Endothelial cell (in vitro differentiated cells): ENCODE results near the gene ZBED4. TPM values are rescaled to one million over a fixed set of nuclear protein-coding genes. Genes with fewer than 3 reads are reported as not detected.

Experiments
- DNase-seq: peaks from one replicate; pipeline ENCODE4 v3.0.0; 2021; ENCODE audit warnings: low spot score
- H3K27ac Mint-ChIP-seq: one replicate; pipeline ENCODE4 v1.8.0; 2021; ENCODE audit warnings: mixed read lengths, inconsistent platforms; ENCODE audit not compliant: unreplicated experiment
- H3K27me3 Mint-ChIP-seq: one replicate; pipeline ENCODE4 v1.8.0; 2021; ENCODE audit warnings: mild to moderate bottlenecking, moderate library complexity, mixed read lengths, inconsistent platforms; ENCODE audit not compliant: unreplicated experiment
- H3K36me3 Mint-ChIP-seq: one replicate; pipeline ENCODE4 v1.8.0; 2021; ENCODE audit warnings: mild to moderate bottlenecking, low read depth, mixed read lengths, inconsistent platforms; ENCODE audit not compliant: unreplicated experiment
- H3K4me1 Mint-ChIP-seq: one replicate; pipeline ENCODE4 v1.8.0; 2021; ENCODE audit warnings: mild to moderate bottlenecking, mixed read lengths, inconsistent platforms; ENCODE audit not compliant: unreplicated experiment
- H3K4me3 Mint-ChIP-seq: one replicate; pipeline ENCODE4 v1.8.0; 2021; ENCODE audit warnings: mild to moderate bottlenecking, mixed read lengths, inconsistent platforms; ENCODE audit not compliant: unreplicated experiment
- H3K9me3 Mint-ChIP-seq: one replicate; pipeline ENCODE4 v1.8.0; 2021; ENCODE audit warnings: mixed read lengths, inconsistent platforms; ENCODE audit not compliant: unreplicated experiment
- total RNA-seq: library from RNA; stranded (reverse); fragmentation: NEBNext Ultra II Directional; extraction: Animal tissue kit (Norgen Biotek cat#: 25700); gene quantifications from one replicate; pipeline ENCODE4 v1.2.1, GENCODE V29; 2021; ENCODE audit not compliant: unreplicated experiment
- TF ChIP-seq, protein P1 (sequence below): fragments of 200-600 bp; sonication (generic); IDR thresholded peaks from one replicate; pipeline ENCODE4 v1.5.0; 2021; ENCODE audit warnings: antibody characterized with exemption; ENCODE audit not compliant: unreplicated experiment

The ZBED4 gene
- total RNA-seq, 1 donor from 2014 or later = 22.6 TPM

DNA sequence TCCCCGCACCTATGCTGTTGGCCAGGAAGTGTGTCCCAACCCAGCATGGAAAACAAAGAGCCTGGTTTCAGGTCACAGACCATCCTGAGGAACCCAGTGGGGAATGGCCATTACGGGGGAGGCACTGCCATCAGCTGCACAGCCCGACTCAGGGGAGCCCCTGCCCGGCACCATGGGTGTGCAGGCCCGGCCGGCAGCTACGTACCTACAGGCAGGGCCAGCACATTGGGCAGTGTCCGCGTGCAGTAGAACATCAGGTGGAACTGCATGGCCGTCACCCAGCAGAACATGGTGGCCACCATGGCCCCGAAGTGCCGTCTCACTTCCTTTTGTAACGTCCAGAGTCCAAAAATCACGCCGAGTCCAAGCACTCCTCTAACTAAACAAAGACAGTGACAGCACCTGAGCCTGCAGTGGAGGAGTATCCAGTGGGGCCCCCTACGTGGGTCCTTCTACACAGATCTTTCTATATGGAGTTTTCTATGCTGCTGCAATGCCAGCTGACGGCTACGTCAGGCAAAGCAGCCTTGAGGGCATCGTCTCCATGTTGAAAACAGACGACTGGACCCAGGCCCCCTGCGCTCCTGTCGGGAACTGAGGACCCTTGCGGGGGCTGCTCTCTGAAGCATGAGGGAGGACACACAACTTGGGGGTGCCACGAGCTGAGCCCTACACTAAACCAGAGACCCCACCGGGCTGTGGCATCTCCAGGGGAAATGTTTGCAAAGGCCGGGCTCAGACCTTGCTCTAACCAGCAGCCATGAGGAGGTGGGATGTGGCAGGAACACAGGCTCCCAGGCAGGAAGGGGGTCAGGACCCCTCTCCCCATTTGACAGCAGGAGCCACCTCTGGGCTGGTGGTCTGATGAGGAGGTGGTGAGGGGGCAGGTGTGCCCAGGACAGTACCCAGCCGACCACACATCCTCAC lies 56.8 kb downstream of the ZBED4 start:
- Mint-ChIP-seq H3K27me3 (peaks cover 4% of the 10 kb centered on the region), H3K36me3 (peaks cover 23% of the 10 kb centered on the region), H3K4me1 (no peaks in the 10 kb centered on the region), H3K4me3 (no peak overlapping the region), H3K27ac (no peak overlapping the region), H3K9me3 (no peaks in the 10 kb centered on the region)
- no peak for DNase-seq
- TF ChIP-seq, protein P1, sequence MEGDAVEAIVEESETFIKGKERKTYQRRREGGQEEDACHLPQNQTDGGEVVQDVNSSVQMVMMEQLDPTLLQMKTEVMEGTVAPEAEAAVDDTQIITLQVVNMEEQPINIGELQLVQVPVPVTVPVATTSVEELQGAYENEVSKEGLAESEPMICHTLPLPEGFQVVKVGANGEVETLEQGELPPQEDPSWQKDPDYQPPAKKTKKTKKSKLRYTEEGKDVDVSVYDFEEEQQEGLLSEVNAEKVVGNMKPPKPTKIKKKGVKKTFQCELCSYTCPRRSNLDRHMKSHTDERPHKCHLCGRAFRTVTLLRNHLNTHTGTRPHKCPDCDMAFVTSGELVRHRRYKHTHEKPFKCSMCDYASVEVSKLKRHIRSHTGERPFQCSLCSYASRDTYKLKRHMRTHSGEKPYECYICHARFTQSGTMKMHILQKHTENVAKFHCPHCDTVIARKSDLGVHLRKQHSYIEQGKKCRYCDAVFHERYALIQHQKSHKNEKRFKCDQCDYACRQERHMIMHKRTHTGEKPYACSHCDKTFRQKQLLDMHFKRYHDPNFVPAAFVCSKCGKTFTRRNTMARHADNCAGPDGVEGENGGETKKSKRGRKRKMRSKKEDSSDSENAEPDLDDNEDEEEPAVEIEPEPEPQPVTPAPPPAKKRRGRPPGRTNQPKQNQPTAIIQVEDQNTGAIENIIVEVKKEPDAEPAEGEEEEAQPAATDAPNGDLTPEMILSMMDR = no peak

DNA sequence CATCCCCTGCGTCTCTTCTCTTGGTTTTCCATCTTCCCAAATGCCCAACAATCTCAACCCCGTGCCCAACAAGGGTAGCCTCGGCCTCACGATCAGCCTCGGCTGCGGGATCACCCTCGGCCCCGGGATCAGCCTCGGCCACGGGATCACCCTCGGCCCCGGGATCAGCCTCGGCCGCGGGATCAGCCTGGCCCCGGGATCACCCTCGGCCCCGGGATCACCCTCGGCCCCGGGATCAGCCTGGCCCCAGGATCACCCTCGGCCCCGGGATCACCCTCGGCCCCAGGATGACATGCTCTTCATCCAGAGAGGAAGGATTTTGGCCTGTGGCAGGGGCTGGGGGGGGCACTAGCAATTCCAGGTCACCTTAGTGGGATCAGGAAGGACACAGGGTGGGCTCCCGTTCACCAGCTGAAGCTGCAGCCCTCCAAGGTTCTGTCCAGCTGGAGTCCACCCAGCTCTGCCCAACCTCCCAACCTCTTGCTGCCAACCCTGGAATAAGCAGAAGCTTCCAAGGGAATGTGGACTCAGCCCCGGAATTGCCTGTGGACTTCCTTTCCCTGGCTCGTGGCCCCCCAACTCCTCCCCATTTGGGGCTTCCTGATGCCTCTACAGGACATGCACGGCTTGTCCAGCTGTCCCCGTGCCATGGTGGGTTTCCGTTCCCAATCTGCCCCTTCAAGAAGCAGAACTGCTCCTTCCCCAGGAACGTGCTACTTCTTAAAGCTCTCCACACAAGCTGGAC lies 58.4 kb downstream of the ZBED4 start:
- Mint-ChIP-seq H3K9me3 (no peaks in the 10 kb centered on the region), H3K27ac (no peak overlapping the region), H3K4me3 (peak overlapping the region; percentile 23), H3K27me3 (peaks cover 4% of the 10 kb centered on the region), H3K36me3 (peaks cover 20% of the 10 kb centered on the region), H3K4me1 (no peaks in the 10 kb centered on the region)
- TF ChIP-seq, protein P1 = no peak
- DNase-seq = no peak

DNA sequence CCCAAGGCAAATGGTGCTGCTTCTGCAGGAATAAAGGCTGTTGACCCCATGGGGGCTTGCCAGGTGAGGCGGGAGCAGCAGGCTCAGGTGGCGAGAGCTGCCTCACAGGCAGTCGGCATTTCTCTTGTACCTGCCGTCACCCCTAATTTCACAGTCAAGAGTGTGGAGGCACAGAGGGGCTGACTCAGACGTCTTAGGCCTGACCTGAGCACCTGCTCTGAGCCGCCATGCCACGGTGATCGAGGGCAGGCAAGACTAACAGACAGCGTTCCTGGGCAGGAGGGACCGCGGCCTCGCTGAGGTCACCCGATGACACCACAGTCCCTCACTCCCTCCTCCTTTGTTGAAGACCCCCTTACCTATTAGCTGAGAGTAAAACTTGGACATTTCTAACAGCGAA lies 59.4 kb downstream of the ZBED4 start:
- Mint-ChIP-seq H3K27ac (no peak overlapping the region), H3K9me3 (no peaks in the 10 kb centered on the region), H3K4me3 (no peak overlapping the region), H3K36me3 (peaks cover 13% of the 10 kb centered on the region), H3K4me1 (no peaks in the 10 kb centered on the region), H3K27me3 (peaks cover 4% of the 10 kb centered on the region)
- DNase-seq = no peak
- TF ChIP-seq, protein P1 = no peak

DNA sequence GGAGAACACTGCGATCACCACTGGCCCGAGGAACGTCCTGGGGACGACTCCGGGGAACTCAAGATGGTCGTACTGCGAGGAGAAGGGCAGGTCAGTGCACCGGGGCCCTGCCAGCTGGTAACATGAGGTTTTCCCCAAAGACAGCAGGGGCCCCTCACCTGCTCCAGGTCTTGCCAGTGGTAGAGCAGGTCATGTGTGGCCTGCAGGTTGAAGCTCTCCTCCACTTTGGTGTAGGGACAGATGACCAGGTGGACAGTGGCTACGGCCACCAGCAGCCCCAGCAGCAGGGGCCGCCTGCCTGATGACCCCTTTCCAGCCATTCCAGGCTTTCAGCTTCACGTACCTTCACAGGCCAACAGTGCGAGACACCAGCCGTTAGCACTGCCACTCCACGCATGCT lies 59.8 kb downstream of the ZBED4 start:
- Mint-ChIP-seq H3K36me3 (peaks cover 13% of the 10 kb centered on the region), H3K9me3 (no peaks in the 10 kb centered on the region), H3K4me3 (no peak overlapping the region), H3K4me1 (no peaks in the 10 kb centered on the region), H3K27me3 (peaks cover 4% of the 10 kb centered on the region), H3K27ac (no peak overlapping the region)
- DNase-seq = no peak
- TF ChIP-seq, protein P1 = no peak
